HG03066 (cell line): ENCODE data around the gene DDX51.
"Not testable (repeated sequence)": the region's sequence is repeated elsewhere in the genome, so short reads cannot be mapped to it uniquely, and the experiment has no call there.

Experiments
- ATAC-seq: cut with Tn5 transposase; IDR thresholded peaks from one replicate; pipeline ENCODE4 v1.9.1; 2021; ENCODE audit warnings: low read depth; ENCODE audit not compliant: unreplicated experiment

DDX51 gene

GRCh38 chr12:132155771-132156572, 11.9 kb upstream of the DDX51 start:
- no peak for ATAC-seq

GRCh38 chr12:132154941-132155770, 11.0 kb upstream of the DDX51 start:
- ATAC-seq, result no peak

DNA sequence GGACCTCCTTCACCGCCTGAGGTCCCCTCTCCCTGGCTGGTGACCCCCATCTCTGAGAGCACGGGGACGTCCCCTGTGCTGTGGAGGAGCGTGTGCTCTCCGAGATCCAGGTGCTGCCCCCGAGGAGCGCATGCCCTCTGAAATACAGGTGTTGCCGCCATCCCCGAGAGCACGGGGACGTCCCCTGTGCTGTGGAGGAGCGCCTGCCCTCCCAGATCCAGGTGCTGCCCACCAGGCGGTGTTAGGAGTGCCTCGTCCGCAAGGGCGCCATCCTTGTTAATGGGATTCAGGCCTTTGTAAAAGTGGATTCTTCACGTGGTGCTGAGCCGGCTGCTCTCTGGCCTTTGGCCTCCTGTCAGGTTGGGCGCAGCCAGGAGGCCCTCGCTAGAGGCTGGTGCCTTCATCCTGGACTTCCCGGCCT, 10.2 kb upstream of the DDX51 start:
- no peak for ATAC-seq

DNA sequence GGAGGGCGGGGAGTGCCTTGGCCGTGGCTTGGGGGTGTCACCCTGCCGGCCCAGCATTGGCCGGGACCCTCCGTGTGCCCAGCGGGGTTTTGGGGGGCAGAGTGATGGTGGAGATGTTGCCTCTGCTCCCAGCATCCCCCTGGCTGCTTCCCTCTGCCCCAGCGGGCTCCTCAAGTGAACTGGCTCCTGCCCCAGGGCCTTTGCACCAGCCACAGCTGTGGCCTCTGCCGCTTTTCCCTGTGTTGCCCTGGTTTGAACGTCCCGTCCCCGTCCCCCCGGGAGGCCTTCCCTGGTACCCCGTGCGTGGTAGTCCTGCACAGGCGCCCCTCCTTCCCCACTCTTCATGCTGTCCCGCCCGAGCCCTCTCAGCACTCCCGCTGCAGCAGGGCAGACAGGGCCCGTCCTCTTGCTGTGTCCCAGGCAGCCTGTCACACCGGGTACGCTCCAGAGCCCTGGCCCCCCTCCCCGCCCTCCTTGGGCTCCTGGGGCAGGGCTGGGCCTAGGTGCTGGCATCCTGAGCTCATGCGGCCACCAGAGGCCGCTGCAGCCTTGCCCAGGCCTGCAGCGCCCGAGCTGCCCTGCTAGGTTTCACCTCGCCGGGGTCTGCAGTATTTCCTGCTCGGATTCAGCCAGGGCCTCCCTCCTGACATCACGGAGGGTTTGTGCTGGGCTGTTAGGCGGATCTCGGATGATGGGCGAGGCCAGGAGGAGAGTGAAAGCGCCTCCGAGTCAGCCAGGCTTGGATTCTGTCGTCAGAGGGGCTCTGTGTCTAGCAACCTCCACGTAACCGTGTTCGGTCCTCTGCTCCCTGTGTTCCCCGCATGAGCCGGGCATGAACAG, 9.6 kb upstream of the DDX51 start:
- peak; percentile 72 for ATAC-seq

DNA sequence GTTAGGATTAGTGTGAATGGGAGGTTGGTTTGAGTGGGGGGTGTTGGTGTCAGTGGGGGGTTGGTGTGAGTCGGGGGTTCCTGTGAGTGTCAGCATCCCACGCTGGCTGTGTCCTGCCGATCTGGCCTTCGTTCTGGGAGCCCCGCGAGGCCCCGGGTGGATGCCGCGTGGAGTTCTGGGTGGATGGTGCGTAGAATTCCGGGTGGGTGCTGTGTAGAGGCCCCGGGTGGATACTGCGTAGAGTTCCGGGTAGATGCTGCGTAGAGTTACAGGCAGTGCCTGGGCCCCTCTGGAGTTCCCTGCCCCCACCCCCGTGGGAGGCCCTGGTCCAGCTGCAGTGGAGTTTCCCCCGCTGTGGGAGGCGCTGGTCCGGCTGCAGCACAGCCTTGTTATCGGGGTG, 8.8 kb upstream of the DDX51 start:
- no peak for ATAC-seq

DNA sequence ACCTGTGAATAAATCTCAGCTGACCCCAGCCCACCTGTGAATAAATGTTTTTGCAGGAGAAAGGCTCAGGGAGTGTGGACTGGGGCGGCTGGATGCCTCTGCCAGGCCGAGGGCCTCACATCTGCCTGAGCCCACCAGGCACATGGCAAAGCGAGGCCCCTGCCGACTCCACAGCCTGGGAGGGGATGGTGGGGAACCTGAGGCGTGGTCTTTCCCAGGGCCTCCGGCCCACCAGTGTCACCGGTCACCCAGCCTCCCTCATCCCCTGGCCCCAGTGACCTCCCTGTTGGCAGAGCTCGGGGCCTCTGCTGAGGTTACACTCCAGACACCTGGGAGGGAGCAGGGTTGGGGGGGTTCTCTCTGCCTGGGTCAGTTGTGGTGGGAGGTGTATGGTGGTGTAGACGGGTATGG, 8.3 kb upstream of the DDX51 start:
- ATAC-seq, result no peak

GRCh38 chr12:132151766-132152410, 7.8 kb upstream of the DDX51 start:
- no peak for ATAC-seq

- ATAC-seq, result no peak
These were observed 7.1 kb upstream of the DDX51 start for GRCh38 chr12:132151145-132151765.

DNA sequence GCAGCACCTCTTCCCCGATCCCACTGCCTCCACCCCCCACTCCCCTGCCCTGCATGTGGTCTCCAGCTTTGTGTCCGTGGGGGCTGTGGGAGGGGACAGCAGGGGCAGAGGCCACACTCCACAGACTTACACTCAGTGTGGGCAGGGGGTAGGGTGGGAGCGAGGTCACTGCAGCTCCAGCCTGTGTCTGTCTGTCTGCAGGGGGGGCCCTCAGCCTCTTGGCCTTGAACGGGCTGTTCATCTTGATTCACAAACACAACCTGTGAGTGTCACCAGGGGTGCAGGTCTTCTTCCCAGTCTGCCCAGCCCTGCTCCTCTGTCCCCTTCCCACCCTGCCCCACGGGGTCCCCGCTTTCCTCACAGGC, 6.6 kb upstream of the DDX51 start:
- no peak for ATAC-seq

DNA sequence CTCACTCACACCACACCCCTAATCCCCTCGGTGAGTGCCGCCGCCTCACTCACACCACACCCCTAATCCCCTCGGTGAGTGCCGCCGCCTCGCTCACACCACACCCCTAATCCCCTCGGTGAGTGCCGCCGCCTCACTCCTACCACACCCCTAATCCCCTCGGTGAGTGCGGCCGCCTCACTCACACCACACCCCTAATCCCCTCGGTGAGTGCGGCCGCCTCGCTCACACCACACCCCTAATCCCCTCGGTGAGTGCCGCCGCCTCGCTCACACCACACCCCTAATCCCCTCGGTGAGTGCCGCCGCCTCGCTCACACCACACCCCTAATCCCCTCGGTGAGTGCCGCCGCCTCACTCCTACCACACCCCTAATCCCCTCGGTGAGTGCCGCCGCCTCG, 5.4 kb upstream of the DDX51 start:
- ATAC-seq, result not testable (repeated sequence)

DNA sequence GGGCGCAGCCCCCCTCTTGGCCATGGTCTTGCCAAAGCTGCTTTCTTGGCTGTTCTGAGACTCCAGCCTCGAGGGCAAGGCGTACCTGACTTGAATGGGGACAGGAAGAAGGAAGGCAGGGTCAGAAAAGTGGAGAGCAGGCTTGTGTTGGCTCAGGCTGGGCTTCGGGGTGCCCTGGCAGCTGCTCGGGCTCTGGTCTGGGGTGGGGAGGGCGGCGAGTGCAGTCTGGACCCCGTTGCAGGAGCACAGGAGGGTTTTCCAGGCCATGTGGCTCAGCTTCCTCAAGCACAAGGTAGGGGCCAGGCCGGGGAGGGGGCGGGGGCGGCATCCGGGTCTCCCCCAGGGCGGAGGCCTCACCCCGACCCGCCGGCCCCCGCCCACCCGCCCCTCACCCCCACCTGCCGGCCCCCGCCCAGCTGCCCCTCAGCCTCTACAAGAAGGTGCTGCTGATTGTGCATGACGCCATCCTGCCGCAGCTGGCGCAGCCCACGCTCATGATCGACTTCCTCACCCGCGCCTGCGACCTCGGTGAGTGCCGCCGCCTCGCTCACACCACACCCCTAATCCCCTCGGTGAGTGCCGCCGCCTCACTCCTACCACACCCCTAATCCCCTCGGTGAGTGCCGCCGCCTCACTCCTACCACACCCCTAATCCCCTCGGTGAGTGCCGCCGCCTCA, 4.4 kb upstream of the DDX51 start:
- ATAC-seq, result no peak

- ATAC-seq, result no peak
These were observed 3.6 kb upstream of the DDX51 start for GRCh38 chr12:132147423-132148367.

DNA sequence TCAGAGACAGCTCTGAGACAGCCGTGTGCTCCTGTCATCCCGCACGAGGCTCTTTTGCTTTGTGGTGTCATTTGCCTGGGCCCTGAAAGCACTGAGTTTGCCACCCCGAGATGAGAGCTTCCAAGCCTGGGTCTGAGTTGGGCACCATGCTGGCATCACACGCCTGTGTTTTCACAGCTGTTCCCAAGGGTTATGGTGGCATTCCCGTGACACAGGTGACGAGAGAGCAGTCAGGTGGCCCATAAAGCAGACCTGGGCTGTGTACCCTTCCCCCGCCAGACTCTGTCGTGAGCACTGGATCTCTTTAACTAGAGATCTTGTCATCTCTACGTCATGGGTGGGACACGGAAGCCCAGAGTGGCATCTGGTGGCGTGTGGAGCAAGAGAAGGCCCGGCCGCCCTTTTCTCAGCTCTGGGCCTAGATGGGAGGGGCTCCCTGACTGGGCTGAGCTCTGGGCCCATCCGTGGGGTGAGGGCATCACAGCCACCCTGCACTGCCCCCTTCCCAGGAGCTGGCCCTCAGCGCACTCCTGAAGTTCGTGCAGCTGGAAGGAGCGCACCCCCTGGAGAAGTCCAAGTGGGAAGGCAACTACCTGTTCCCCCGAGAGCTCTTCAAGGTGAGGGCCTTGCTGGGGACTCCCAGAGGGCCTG, 2.8 kb upstream of the DDX51 start:
- no peak for ATAC-seq

GRCh38 chr12:132146098-132146497, 2.0 kb upstream of the DDX51 start:
- no peak for ATAC-seq

GRCh38 chr12:132145334-132145733, 1.2 kb upstream of the DDX51 start:
- no peak for ATAC-seq

GRCh38 chr12:132144810-132145168, 670 bp upstream of the DDX51 start:
- no peak for ATAC-seq

DNA sequence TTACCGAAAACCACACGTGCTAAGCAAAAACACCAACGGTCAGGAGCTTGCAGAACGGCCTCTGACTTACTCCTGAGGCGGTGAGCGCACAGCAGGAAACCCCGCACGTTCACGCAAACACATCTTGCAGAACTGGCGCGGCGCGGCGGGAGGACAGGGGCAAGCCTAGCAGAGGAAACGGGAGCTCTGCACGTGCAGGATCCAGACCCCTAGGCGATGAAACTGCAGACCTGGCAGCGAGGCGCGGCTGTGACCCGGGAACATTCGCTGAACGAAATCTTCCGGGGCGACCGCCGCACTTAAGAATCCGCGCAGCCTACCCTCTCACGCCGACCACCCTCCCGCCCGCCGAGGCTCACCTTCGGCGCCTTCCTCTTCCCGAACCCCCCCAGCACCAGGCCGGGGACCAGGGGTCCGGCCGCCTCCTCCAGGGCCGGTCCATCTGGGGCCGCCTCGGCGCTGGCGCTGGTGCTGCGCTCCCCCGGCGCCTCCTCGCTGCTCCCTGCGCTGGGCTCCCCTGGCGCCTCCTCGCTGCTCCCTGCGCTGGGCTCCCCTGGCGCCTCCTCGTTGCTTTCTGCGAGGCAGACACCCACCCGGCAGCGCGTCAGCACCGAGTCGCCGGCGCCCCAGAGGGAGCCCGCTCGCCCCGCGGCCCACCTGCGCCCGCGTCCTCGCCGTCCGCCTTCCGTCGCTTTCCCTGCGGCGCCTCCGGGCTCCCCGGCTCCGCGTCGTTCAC, 615 bp downstream of the DDX51 start:
- ATAC-seq, result peak; percentile 35
